Measurements from ENCODE around the gene MINDY4. TPM values are rescaled to one million over a fixed set of nuclear protein-coding genes. Genes with fewer than 3 reads are reported as not detected.
A peak's percentile ranks its signal among the peaks of the same experiment; 100 is the strongest.

The MINDY4 gene
- polyA plus RNA-seq, 1 donor = 12.2 TPM

- DNase-seq = no peak
These were observed 159.4 kb downstream of the MINDY4 start for GRCh38 chr7:30930621-30931020.

- no peak for DNase-seq
These were observed 160.1 kb downstream of the MINDY4 start for GRCh38 chr7:30931161-30931928.

- DNase-seq = no peak
These were observed 160.8 kb downstream of the MINDY4 start for GRCh38 chr7:30931929-30932540.

- DNase-seq = no peak
These were observed 161.3 kb downstream of the MINDY4 start for GRCh38 chr7:30932562-30932961.

- no peak for DNase-seq
These were observed 162.1 kb downstream of the MINDY4 start for GRCh38 chr7:30933124-30933974.

- no peak for DNase-seq
These were observed 163.0 kb downstream of the MINDY4 start for GRCh38 chr7:30934225-30934624.

- DNase-seq = no peak
These were observed 163.7 kb downstream of the MINDY4 start for GRCh38 chr7:30934732-30935568.

- DNase-seq = no peak
These were observed 164.3 kb downstream of the MINDY4 start for GRCh38 chr7:30935569-30935877.

- DNase-seq = no peak
These were observed 165.5 kb downstream of the MINDY4 start for GRCh38 chr7:30936650-30937245.

GRCh38 chr7:30937416-30937815, 166.2 kb downstream of the MINDY4 start:
- DNase-seq = no peak

- DNase-seq = peak; percentile 78
These were observed 167.5 kb downstream of the MINDY4 start for GRCh38 chr7:30938435-30939316.

- DNase-seq = no peak
These were observed 170.5 kb downstream of the MINDY4 start for GRCh38 chr7:30941582-30942323.

Other genes starting within 250 kb of the MINDY4 start
- 99.6 TPM for gene GARS1, start 176.5 kb upstream of the MINDY4 start, polyA plus RNA-seq (ENCODE audit: insufficient read length)
- gene CRHR2, start 89.0 kb upstream of the MINDY4 start, polyA plus RNA-seq (ENCODE audit: insufficient read length) = 0.07 TPM
- 1.1 TPM for gene INMT, start 19.3 kb upstream of the MINDY4 start, polyA plus RNA-seq (ENCODE audit: insufficient read length)
- gene AQP1, start 140.4 kb downstream of the MINDY4 start, polyA plus RNA-seq (ENCODE audit: insufficient read length) = 184 TPM
- gene GHRHR, start 192.5 kb downstream of the MINDY4 start, polyA plus RNA-seq (ENCODE audit: insufficient read length) = 0.33 TPM

Measured in left kidney (tissue), 2 donors.